GM12878 (cell line): ENCODE measurements around the gene SRRM5. TPM values are rescaled to one million over a fixed set of nuclear protein-coding genes. Genes with fewer than 3 reads are reported as not detected.

Experiments used
- ATAC-seq: fragments of 200-7000 bp; cut with Tn5 transposase; 3 replicates; pipeline ENCODE4 v1.9.1; 2020; ENCODE audit warnings: mild to moderate bottlenecking, moderate library complexity
- BruUV-seq: library from RNA; stranded (reverse); fragments of 400-500 nt; replicated peaks from 2 replicates; lab custom pipeline; 2021; lab: Mats Ljungman, UMichigan
- CTCF ChIA-PET: fragments of 300-600 bp; sonication (Branson Sonifier 250); formaldehyde crosslinking; extraction: SDS; loops from one replicate; lab custom pipeline; 2021; ENCODE audit warnings: inconsistent platforms; lab: Yijun Ruan, JAX
- POLR2A ChIA-PET: fragments of 350-600 bp; formaldehyde crosslinking; extraction: SDS; loops from one replicate; lab custom pipeline; 2021; ENCODE audit warnings: inconsistent platforms; lab: Charles Lee
- RAD21 ChIA-PET: fragments of 300-600 bp; sonication (Branson Sonifier 250); formaldehyde crosslinking; loops from one replicate; lab custom pipeline; 2023; ENCODE audit warnings: antibody characterized with exemption; ENCODE audit not compliant: unreplicated experiment; lab: Charles Lee
- SMC1A ChIA-PET: fragments of 300-600 bp; sonication (Branson Sonifier 250); formaldehyde crosslinking; loops from one replicate; lab custom pipeline; 2023; ENCODE audit not compliant: unreplicated experiment, uncharacterized antibody; lab: Charles Lee
- DNase-seq: peaks from one replicate; pipeline ENCODE4 v3.0.0-alpha.2; 2011; ENCODE audit warnings: low read depth, low spot score
- FAIRE-seq: peaks from 3 replicates; lab custom pipeline; 2011; peaks lifted over from hg19 to GRCh38; lab: Jason Lieb, UNC
- H2AFZ ChIP-seq: 2 replicates; pipeline ENCODE4 v1.6.0; 2011; ENCODE audit warnings: low read depth, low read length, control low read depth; ENCODE audit not compliant: control insufficient read depth
- H3K27ac ChIP-seq: 2 replicates; pipeline ENCODE4 v1.5.1; 2011; ENCODE audit warnings: control low read depth; ENCODE audit not compliant: control insufficient read depth, insufficient read depth
- H3K27me3 ChIP-seq, 2 experiments: replicated peaks in 1 of 2; 2 replicates each; pipeline versions ENCODE4 v1.6.0 to v1.6.1; 2011; ENCODE audit warnings: low read length in 1 of 2; ENCODE audit not compliant: control insufficient read depth in 2 of 2, insufficient read depth in 2 of 2
- H3K36me3 ChIP-seq, 2 experiments: 2 replicates each; pipeline ENCODE4 v1.5.1; 2011; ENCODE audit warnings: low read length in 1 of 2; ENCODE audit not compliant: control insufficient read depth in 2 of 2, insufficient read depth in 2 of 2
- H3K4me1 ChIP-seq: 2 replicates; pipeline ENCODE4 v1.6.1; 2011; ENCODE audit warnings: mild to moderate bottlenecking, low read length, moderate library complexity, mixed read lengths; ENCODE audit not compliant: control insufficient read depth, insufficient read depth
- H3K4me2 ChIP-seq: 2 replicates; pipeline ENCODE4 v1.6.0; 2011; ENCODE audit warnings: control low read depth; ENCODE audit not compliant: control insufficient read depth, insufficient read depth
- H3K4me3 ChIP-seq: fragments of 200-600 bp; sonication (generic); 2 replicates; pipeline ENCODE4 v1.5.1; 2016
- H3K79me2 ChIP-seq: 2 replicates; pipeline ENCODE4 v1.6.0; 2011; ENCODE audit warnings: low read length; ENCODE audit not compliant: control insufficient read depth, insufficient read depth
- H3K9ac ChIP-seq: 2 replicates; pipeline ENCODE4 v1.8.0; 2011; ENCODE audit warnings: low read length, control low read depth, mixed read lengths; ENCODE audit not compliant: control insufficient read depth, insufficient read depth
- H3K9me3 ChIP-seq: replicated peaks from 3 replicates; pipeline ENCODE4 v1.5.1; 2011; ENCODE audit warnings: mild to moderate bottlenecking, low read length; ENCODE audit not compliant: control insufficient read depth, insufficient read depth
- H4K20me1 ChIP-seq: 2 replicates; pipeline ENCODE4 v1.6.0; 2011; ENCODE audit not compliant: control insufficient read depth, insufficient read depth
- JUNB ChIP-seq: IDR thresholded peaks from 2 replicates; pipeline ENCODE4 v1.6.1; 2016; ENCODE audit warnings: antibody characterized with exemption, mild to moderate bottlenecking
- NR2C2 ChIP-seq: IDR thresholded peaks from 2 replicates; pipeline ENCODE4 v1.6.1; 2011; ENCODE audit warnings: borderline replicate concordance, low read depth; ENCODE audit not compliant: control insufficient read depth, insufficient read length
- POLR2AphosphoS5 ChIP-seq: IDR thresholded peaks from 2 replicates; pipeline ENCODE4 v1.6.1; 2011; ENCODE audit warnings: mild to moderate bottlenecking, low read length, inconsistent platforms
- WGBS: methylation state at CpG from one replicate; pipeline ENCODE4 v1.1.6; 2016; ENCODE audit warnings: low lambda C conversion rate; ENCODE audit not compliant: insufficient replicate concordance, insufficient coverage; ENCODE audit errors: missing lambda C conversion rate; 5-methylcytosine and 5-hydroxymethylcytosine counted together
- in situ Hi-C: fragments of 300-500 bp; cut with MboI; formaldehyde crosslinking; loops from 9 replicates; pipeline ENCODE4 v1.14.3; 2018; ENCODE audit warnings: mixed read lengths
- intact Hi-C: fragments of 100-400 bp; cut with micrococcal nuclease; formaldehyde crosslinking; loops from one replicate; pipeline ENCODE4 v1.14.2; 2022; ENCODE audit not compliant: unreplicated experiment
- polyA plus RNA-seq, 11 experiments: library from polyadenylated mRNA; depleted of rRNA in 4 of 11; unstranded in 6 of 11; stranded (reverse) in 5 of 11; fragments of >200 nt; fragmentation: Nextera tagmentation in 4 of 11; fragmentation: Illumina TruSeq in 1 of 11; extraction: Ambion mirVana in 4 of 11; extraction: Trizol in 1 of 11; gene quantifications; 1 replicate in 1 of 11; 2 replicates in 10 of 11; pipeline versions ENCODE4 v1.2.1 to v1.2.3, GENCODE V29; 2011 to 2016; ENCODE audit warnings: inconsistent platforms in 2 of 11, missing spikeins in 2 of 11, low read depth in 1 of 11
- total RNA-seq, 4 experiments: library from RNA; depleted of rRNA in 3 of 4; stranded (reverse); fragments of >200 nt in 3 of 4; fragmentation: Illumina TruSeq in 1 of 4; extraction: Trizol in 1 of 4; gene quantifications; 2 replicates each; pipeline versions ENCODE4 v1.2.1 to v1.2.3, GENCODE V29; 2013 to 2021
- TF ChIP-seq, protein P1 (sequence below): IDR thresholded peaks from 2 replicates; pipeline ENCODE4 v1.6.1; 2011; ENCODE audit warnings: borderline replicate concordance, low read depth, mild to moderate bottlenecking, moderate library complexity, mixed read lengths, low read length; ENCODE audit not compliant: insufficient read depth; ENCODE audit errors: extremely low read length

Gene SRRM5
- total and polyA plus RNA-seq, 10 of the 15 experiments (the other 5 are each of a cell fraction or from before 2014, with no cell fraction given), result 0.06 to 0.38 (median 0.24) TPM; not detected in 2

DNA sequence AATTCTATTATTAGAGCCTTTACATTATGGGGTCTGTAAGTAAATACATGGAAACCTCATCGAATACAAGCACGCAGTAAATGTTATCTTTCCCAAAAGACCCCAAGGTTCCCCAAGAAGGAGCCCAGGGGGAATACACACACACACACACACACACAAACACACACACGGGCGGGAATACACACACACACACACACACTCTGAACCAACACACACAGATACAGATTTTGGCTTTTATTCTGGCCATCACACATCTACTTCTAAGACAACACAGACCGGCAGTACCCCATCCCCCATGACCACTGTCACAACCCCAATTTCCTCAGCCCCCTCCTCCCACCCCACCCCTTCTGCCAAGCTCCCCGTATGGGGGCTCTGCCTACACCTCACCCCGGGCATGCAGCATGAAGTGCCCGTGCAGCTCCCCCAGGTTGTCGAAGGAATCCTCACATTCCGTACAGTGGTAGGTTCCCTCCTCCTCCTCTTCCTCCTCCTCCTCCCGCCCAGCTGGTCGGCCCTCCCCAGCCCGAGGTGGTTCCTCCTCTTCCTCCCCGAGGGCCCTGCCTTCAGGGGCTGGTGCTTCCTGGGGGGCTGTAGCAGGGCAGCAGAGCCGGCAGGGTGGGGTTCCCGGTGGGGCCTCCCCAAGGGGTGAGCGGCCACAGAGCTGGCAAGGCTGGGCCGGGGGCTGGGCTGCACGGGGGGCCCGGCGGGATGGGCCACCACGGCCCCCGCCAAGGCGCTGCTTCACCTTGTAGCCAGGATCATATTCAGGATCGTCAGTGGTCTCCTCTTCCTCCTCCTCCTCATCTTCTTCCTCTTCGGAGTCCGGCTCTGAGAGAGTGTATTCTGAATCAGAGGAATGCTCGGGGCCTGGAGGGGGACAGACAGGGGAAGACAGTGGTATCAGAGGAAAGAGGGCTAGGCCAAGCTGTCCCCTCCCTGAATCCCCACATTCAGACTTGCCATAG, 4.4 kb upstream of the SRRM5 start:
- TF ChIP-seq POLR2AphosphoS5 (peak; percentile 36; the same call in 1 of the 2 replicates), JUNB (no peak), NR2C2 (no peak)
- TF ChIP-seq, protein P1, sequence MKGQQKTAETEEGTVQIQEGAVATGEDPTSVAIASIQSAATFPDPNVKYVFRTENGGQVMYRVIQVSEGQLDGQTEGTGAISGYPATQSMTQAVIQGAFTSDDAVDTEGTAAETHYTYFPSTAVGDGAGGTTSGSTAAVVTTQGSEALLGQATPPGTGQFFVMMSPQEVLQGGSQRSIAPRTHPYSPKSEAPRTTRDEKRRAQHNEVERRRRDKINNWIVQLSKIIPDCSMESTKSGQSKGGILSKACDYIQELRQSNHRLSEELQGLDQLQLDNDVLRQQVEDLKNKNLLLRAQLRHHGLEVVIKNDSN, result no peak
- TF ChIP-seq, all 136 proteins: peak for 1
- Histone ChIP-seq H3K9ac (no peak overlapping the region), H3K79me2 (peaks cover 1% of the 10 kb centered on the region; the same call in 1 of the 2 replicates), H3K4me3 (no peak overlapping the region), H4K20me1 (no peaks in the 10 kb centered on the region), H3K36me3 (peaks cover 3 to 12% of the 10 kb centered on the region in 2 experiments; a peak in 3 of 4 replicates), H3K27ac (no peak overlapping the region), H3K9me3 (no peaks in the 10 kb centered on the region), H2AFZ (no peak overlapping the region), H3K4me2 (no peak overlapping the region), H3K27me3 (no peaks in the 10 kb centered on the region), H3K4me1 (no peaks in the 10 kb centered on the region)
- RAD21 ChIA-PET, result no interaction called here
- no TSS peak for BruUV-seq
- in situ Hi-C loops, result no loop called here
- CTCF ChIA-PET, result interaction anchor here (0.5 to 1.4 kb wide), 3 partner anchors 52 to 162 kb away, joined by 3 to 4 read pairs (median 3); no protein-coding TSS in a partner anchor
- POLR2A ChIA-PET, result interaction anchor here (0.9 kb wide), 1 partner anchor 39 kb away, joined by 3 read pairs; no protein-coding TSS in a partner anchor
- FAIRE-seq (no peak), ATAC-seq (no peak), DNase-seq (no peak)
- WGBS, result 72% methylated on average over 23 of the region's 28 CpGs
- SMC1A ChIA-PET, result interaction anchor here (1.3 kb wide), 1 partner anchor 10 kb away, joined by 3 read pairs; no protein-coding TSS in a partner anchor
- intact Hi-C loops, result no loop called here
